HG03097 (cell line): ENCODE results near the gene MLH1.
"Not testable (repeated sequence)": the region's sequence is repeated elsewhere in the genome, so short reads cannot be mapped to it uniquely, and the experiment has no call there.

Experiments used
- ATAC-seq: cut with Tn5 transposase; IDR thresholded peaks from one replicate; pipeline ENCODE4 v1.9.1; 2021; ENCODE audit not compliant: unreplicated experiment, low FRiP score

The MLH1 gene

GRCh38 chr3:37031096-37031682, 37.9 kb downstream of the MLH1 start:
- no peak for ATAC-seq

- ATAC-seq, result no peak
These were observed 39.6 kb downstream of the MLH1 start for GRCh38 chr3:37032961-37033360.

GRCh38 chr3:37037352-37037751, 44.0 kb downstream of the MLH1 start:
- ATAC-seq, result no peak

- no peak for ATAC-seq
These were observed 46.0 kb downstream of the MLH1 start for GRCh38 chr3:37039161-37039846.

GRCh38 chr3:37040231-37040630, 46.9 kb downstream of the MLH1 start:
- no peak for ATAC-seq

- no peak for ATAC-seq
These were observed 48.4 kb downstream of the MLH1 start for GRCh38 chr3:37041546-37042195.

- not testable (repeated sequence) for ATAC-seq
These were observed 49.4 kb downstream of the MLH1 start for GRCh38 chr3:37042712-37043111.

GRCh38 chr3:37050282-37050681, 57.0 kb downstream of the MLH1 start:
- ATAC-seq, result no peak

GRCh38 chr3:37052860-37053259, 59.5 kb downstream of the MLH1 start:
- no peak for ATAC-seq

GRCh38 chr3:37053337-37053736, 60.0 kb downstream of the MLH1 start:
- ATAC-seq, result no peak

GRCh38 chr3:37053753-37054152, 60.4 kb downstream of the MLH1 start:
- ATAC-seq, result no peak

- ATAC-seq, result peak; percentile 64
These were observed 61.1 kb downstream of the MLH1 start for GRCh38 chr3:37054370-37054769.

GRCh38 chr3:37055077-37055476, 61.8 kb downstream of the MLH1 start:
- not testable (repeated sequence) for ATAC-seq

- ATAC-seq, result no peak
These were observed 63.5 kb downstream of the MLH1 start for GRCh38 chr3:37056826-37057225.

GRCh38 chr3:37058117-37058516, 64.8 kb downstream of the MLH1 start:
- ATAC-seq, result no peak

- ATAC-seq, result no peak
These were observed 71.4 kb downstream of the MLH1 start for GRCh38 chr3:37064747-37065146.

- no peak for ATAC-seq
These were observed 74.3 kb downstream of the MLH1 start for GRCh38 chr3:37067577-37067976.

- no peak for ATAC-seq
These were observed 74.7 kb downstream of the MLH1 start for GRCh38 chr3:37068031-37068430.

- no peak for ATAC-seq
These were observed 78.6 kb downstream of the MLH1 start for GRCh38 chr3:37071921-37072320.

- no peak for ATAC-seq
These were observed 79.6 kb downstream of the MLH1 start for GRCh38 chr3:37072892-37073291.

- no peak for ATAC-seq
These were observed 80.9 kb downstream of the MLH1 start for GRCh38 chr3:37074178-37074577.

- ATAC-seq, result no peak
These were observed 82.6 kb downstream of the MLH1 start for GRCh38 chr3:37075955-37076354.
